Loucy (cell line): ENCODE results near the gene SETD3.

Experiments used
- CTCF ChIP-seq: fragments of 200-600 bp; sonication (generic); conservative IDR thresholded peaks from 2 replicates; pipeline ENCODE4 v1.5.1; 2014; ENCODE audit warnings: mild to moderate bottlenecking, antibody characterized with exemption, low read length
- EZH2phosphoT487 ChIP-seq: fragments of 200-600 bp; IDR thresholded peaks from 2 replicates; pipeline ENCODE4 v1.6.1; 2018; ENCODE audit warnings: antibody characterized with exemption, mild to moderate bottlenecking, moderate library complexity, borderline replicate concordance

GRCh38 chr14:99529899-99530298 lies 49.2 kb upstream of the SETD3 start:
- TF ChIP-seq EZH2phosphoT487: no peak
- TF ChIP-seq CTCF: peak; percentile 26
